ENCODE results near the gene GAD1.

Gene GAD1

GRCh38 chr2:170816504-170817092 is at the start of gene GAD1:
Gene GAD1, plus strand, starts transcription at chr2:170816887. Its CDS starts 1,705 bp downstream, at chr2:170818592.
- no peak for DNase-seq (ENCODE audit: low read depth)

- DNase-seq (ENCODE audit: low read depth), result no peak
These were observed 46.6 kb upstream of the GAD1 start, which contains the start of gene ERICH2 for GRCh38 chr2:170770008-170770605. Gene ERICH2, plus strand, starts transcription at chr2:170770378. Its CDS starts 304 bp downstream, at chr2:170770682.

- peak; percentile 37 for DNase-seq (ENCODE audit: low read depth)
These were observed 45.9 kb upstream of the GAD1 start for GRCh38 chr2:170770606-170771420.

GRCh38 chr2:170771421-170771937 is 45.2 kb upstream of the GAD1 start:
- no peak for DNase-seq (ENCODE audit: low read depth)

- DNase-seq (ENCODE audit: low read depth), result no peak
These were observed 44.4 kb upstream of the GAD1 start for GRCh38 chr2:170772295-170772694.

- no peak for DNase-seq (ENCODE audit: low read depth)
These were observed 42.6 kb upstream of the GAD1 start for GRCh38 chr2:170774074-170774473.

GRCh38 chr2:170778900-170779299 is 37.8 kb upstream of the GAD1 start:
- DNase-seq (ENCODE audit: low read depth), result no peak

GRCh38 chr2:170779304-170779703 is 37.4 kb upstream of the GAD1 start:
- no peak for DNase-seq (ENCODE audit: low read depth)

GRCh38 chr2:170782673-170783072 is 34.0 kb upstream of the GAD1 start:
- no peak for DNase-seq (ENCODE audit: low read depth)

- DNase-seq (ENCODE audit: low read depth), result no peak
These were observed 33.1 kb upstream of the GAD1 start for GRCh38 chr2:170783549-170783948.

- no peak for DNase-seq (ENCODE audit: low read depth)
These were observed 17.7 kb upstream of the GAD1 start for GRCh38 chr2:170798996-170799395.

GRCh38 chr2:170806548-170806947 is 10.1 kb upstream of the GAD1 start:
- no peak for DNase-seq (ENCODE audit: low read depth)

- DNase-seq (ENCODE audit: low read depth), result no peak
These were observed 3.7 kb upstream of the GAD1 start for GRCh38 chr2:170812710-170813600.

GRCh38 chr2:170813611-170814532 is 2.8 kb upstream of the GAD1 start:
- DNase-seq (ENCODE audit: low read depth), result no peak

- DNase-seq (ENCODE audit: low read depth), result no peak
These were observed 2.0 kb upstream of the GAD1 start for GRCh38 chr2:170814533-170815230.

- DNase-seq (ENCODE audit: low read depth), result no peak
These were observed 1.4 kb upstream of the GAD1 start for GRCh38 chr2:170815311-170815710.

- DNase-seq (ENCODE audit: low read depth), result no peak
These were observed 762 bp upstream of the GAD1 start for GRCh38 chr2:170815746-170816503.

GRCh38 chr2:170817093-170818035 is 677 bp downstream of the GAD1 start:
- DNase-seq (ENCODE audit: low read depth), result no peak

Data from activated gamma-delta T cell treated with anti-CD3 and anti-CD28 coated beads, Interleukin-2, amount 50 U/mL, for 16 hours (primary cell).